NCI-H187 (cell line): ENCODE data around the gene DPP7.
"Not testable (repeated sequence)": the region's sequence is repeated elsewhere in the genome, so short reads cannot be mapped to it uniquely, and the experiment has no call there.

Source experiments
- DNase-seq, 2 experiments: peaks; one replicate each; lab custom pipeline; 2025; lab: John Stamatoyannopoulos, UW

The DPP7 gene

DNA sequence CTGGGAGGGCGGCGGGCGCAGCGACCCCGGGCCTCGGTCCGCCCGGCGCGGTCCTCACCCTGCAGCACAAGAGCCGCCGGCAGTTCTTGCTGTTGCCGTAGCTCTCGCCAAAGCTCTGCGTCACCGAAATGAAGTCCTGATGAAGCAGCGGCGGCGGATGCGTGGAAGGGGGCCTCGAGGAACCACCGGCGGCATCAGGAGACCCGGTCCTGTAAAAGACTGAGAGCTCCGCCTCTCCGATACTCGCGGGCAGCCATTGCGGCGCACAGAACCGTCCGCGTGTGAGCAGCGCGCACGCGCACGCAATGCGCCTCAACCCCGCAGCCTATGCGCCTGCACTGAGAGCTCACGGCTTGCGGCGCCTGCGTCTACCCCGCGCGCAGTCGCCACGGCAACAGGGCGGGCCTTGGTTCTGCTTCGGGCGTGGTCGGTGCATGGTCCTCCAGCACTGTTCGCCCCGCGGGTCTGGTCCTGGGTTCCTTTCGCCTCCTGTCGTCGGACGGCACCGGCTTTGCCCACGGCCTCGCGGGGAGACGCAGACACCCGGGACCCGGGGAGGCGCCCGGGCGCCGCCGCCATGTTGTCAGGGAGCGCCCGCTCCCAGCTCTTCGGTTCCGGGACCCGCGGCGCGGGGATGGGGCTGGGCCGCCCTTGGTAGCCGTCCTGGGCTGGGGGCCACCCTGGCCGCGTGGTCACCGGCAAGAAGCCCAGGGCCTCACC lies 15.1 kb upstream of the DPP7 start:
- DNase-seq, result peak; percentile 53 to 55

GRCh38 chr9:137128862-137129455 lies 14.4 kb upstream of the DPP7 start:
- no peak for DNase-seq

DNA sequence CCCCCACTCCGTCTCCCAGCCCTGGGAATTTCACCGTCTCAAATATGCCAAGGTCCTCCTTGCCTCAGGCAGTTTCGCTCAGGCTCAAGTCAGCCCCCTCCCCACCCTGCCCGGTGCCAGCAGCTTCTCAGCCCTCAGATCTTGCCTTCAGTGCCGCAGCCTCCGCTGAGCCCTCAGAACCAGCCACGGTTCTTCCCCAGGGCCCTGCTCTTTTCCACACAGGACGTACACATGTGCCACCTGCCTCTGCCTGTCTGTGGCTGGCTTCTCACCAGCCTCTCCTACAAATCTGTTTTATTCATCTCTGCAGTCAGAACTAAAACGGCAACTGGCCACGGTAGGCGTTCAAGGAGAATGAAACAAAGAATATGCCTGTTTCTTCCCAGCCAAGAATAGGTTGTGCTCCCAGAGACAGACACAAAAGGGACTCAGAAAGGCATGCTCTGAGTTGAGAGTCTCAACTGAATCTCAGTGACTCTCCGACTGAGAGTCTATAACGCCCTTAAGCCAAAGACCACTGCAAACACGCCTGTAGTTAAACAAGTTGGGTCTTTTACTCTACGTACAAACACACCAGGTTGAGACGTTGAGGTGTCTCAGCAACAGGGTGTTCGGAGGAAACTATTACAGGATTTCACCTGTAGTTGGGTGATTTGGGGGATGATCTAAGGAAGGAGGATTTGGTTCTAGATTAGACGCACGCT lies 13.8 kb upstream of the DPP7 start:
- DNase-seq, result no peak

- DNase-seq, result no peak
These were observed 13.0 kb upstream of the DPP7 start for GRCh38 chr9:137127301-137128157.

GRCh38 chr9:137126786-137127185 lies 12.3 kb upstream of the DPP7 start:
- DNase-seq, result no peak

GRCh38 chr9:137123952-137124462 lies 9.5 kb upstream of the DPP7 start:
- DNase-seq, result not testable (repeated sequence)

DNA sequence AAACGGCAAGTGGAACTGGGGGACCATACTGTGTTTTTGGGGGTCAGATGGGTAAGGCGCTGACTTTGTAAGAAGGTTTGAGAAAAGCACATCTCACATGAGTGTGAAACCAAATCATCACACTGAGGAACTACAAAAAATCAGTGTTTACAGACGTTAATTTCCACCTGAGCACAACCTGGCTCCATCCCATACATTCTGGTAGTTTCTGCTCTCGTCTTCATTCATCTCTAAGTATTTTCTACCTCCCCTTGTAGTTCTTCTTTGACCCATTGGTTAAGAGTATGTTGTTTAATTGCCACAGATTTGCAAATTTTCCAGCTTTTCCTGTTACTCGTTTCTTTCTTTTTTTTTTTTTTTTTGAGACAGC lies 8.9 kb upstream of the DPP7 start:
- no peak for DNase-seq

DNA sequence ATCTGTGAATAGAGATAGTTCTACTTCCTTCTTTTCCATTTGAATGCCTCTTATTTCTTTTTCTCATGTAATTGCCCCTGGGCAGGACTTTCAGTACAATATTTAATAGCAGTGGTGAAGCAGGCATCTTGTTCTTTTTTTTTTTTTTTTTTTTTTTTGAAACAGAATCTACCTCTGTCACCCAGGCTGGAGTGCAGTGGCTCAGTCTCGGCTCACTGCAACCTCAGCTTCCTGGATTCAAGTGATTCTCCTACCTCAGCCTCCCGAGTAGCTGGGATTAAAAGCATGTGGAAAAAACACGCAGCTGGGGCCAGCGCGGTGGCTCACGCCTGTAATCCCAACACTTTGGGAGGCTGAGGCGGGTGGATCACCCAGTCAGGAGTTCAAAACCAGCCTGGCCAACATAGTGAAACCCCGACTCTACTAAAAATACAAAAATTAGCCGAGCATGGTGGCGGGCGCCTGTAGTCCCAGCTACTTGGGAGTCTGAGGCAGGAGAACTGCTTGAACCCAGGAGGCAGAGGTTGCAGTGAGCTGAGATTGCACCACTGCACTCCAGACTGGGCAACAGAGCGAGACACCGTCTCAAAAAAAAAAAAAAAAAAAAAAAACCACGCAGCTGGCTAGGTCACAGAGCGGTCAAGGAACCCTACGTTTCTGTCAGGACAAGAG lies 8.4 kb upstream of the DPP7 start:
- not testable (repeated sequence) for DNase-seq

GRCh38 chr9:137121927-137122795 lies 7.6 kb upstream of the DPP7 start:
- not testable (repeated sequence) for DNase-seq

- DNase-seq, result not testable (repeated sequence)
These were observed 3.6 kb upstream of the DPP7 start for GRCh38 chr9:137118092-137118603.

DNA sequence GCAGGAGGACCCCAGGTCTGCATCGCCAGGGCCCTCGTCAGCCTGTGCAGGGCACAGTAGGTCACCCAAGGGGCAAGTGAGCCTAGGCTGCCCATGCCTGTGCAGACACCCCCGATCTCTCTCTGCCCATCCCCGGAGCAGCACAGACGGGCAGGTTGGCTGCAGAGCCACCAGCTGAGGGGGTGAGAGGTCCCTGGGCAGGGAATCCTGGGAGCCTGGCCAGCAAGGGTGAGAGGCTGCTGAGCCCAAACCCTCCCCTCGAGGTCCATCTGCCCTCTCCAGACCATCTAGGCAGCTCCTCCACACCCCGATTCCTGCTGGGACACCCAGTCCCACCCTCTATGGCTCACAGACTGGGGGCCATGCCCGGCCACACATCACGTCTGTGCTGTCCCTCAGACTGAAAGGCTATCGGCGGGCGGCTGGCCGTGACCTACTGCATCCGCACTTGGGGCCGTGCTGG lies 2.8 kb upstream of the DPP7 start:
- DNase-seq, result no peak

DNA sequence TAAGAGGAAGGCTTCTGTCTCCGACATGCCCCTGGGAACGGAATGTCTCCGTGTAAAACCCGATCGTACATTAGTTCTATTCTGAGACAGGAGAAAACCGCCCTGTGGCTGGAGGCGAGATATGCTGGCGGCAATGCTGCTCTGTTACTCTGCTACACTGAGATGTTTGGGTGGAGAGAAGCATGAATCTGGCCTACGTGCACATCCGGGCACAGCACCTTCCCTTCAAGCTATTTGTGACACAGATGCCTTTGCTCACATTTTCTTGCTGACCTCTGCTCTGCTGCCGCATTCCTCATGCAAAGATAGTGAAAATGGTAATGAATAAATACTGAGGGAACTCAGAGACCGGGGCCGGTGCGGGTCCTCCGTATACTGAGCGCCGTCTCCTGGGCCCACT lies 2.2 kb upstream of the DPP7 start:
- DNase-seq, result no peak

- no peak for DNase-seq
These were observed 1.5 kb upstream of the DPP7 start for GRCh38 chr9:137116027-137116507.

- DNase-seq, result no peak
These were observed 977 bp upstream of the DPP7 start for GRCh38 chr9:137115394-137116026.

DNA sequence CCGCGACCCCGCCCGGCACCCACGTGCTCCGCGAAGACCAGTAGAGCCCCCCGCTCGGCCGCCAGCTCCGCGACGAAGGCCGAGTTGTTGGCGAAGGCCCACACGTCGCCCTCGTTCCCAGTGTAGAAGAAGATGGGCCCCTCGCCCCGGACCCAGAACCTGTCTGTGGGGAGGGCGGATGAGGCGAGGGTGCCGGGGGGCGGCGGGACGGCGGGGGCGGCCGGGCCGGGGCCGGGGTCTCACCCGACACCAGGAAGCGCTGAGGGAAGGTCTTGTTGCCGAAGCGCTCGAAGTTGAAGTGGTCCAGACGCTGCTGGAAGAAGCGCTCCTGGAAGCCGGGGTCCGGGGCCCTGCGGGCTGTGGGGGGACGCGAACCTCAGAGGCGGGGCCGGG lies 317 bp downstream of the DPP7 start:
- no peak for DNase-seq

DNA sequence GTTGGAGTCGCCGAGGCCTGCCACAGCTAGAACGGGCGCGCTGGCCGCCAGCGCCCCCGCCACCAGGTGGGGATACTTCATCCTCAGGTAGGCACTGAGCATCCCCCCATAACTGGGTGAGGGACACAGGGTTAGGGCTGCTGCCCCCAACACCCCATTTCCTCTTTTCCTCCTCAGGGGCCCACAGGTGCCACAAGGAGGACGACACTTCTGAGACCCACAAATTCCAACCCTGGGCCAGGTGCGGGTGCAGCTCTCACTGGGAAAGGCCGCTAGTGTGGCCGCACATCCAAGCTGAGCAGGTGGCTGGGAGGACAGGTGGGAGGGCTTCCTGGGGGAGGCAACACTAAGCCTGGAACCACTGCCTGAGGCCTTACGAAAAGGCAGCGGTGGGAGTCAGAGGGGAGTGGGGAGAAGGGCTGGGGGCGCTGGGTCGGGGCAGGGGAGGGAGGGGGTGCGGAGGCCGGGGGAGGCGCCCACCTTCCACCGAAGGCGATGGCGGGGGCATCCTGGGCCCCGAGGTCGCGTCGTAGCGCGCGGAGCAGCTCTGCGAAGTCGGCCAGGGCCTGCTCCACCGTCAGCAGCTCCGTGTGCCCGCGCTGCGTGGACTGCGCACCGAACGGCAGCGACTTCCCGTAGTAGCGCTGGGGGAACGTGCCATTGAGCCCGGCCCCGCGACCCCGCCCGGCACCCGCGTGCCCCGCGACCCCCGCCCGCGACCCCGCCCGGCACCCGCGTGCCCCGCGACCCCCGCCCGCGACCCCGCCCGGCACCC lies 961 bp downstream of the DPP7 start:
- DNase-seq, result no peak

GRCh38 chr9:137112564-137113384 lies 1.8 kb downstream of the DPP7 start:
- DNase-seq, result no peak
